HL-60 (cell line): Measurements from ENCODE around the gene GNAT1.
A peak's percentile ranks its signal among the peaks of the same experiment; 100 is the strongest.

Experiments used
- DNase-seq, 2 experiments: peaks; one replicate each; pipeline ENCODE4 v3.0.0-alpha.2; 2010 to 2020; ENCODE audit warnings: low read depth in 1 of 2, low spot score in 1 of 2
- H3K27ac ChIP-seq: fragments of 250-450 bp; sonication (Bioruptor Pico); replicated peaks from 2 replicates; pipeline ENCODE4 v1.5.1; 2020; ENCODE audit warnings: mild to moderate bottlenecking, moderate library complexity
- H3K27me3 ChIP-seq: fragments of 250-450 bp; sonication (Bioruptor Pico); 2 replicates; pipeline ENCODE4 v1.5.1; 2021; ENCODE audit warnings: mild to moderate bottlenecking, moderate library complexity; ENCODE audit not compliant: insufficient read depth, poor library complexity, severe bottlenecking
- H3K4me3 ChIP-seq: replicated peaks from 2 replicates; pipeline ENCODE4 v1.5.1; 2011; ENCODE audit warnings: mild to moderate bottlenecking, control low read depth, low read length; ENCODE audit not compliant: insufficient read depth
- GABPA ChIP-seq: IDR thresholded peaks from 2 replicates; pipeline ENCODE4 v1.6.1; 2012; ENCODE audit warnings: low read depth
- POLR2AphosphoS5 ChIP-seq: IDR thresholded peaks from 2 replicates; pipeline ENCODE4 v1.6.1; 2012; ENCODE audit warnings: low read depth
- SPI1 ChIP-seq: IDR thresholded peaks from 2 replicates; pipeline ENCODE4 v1.6.1; 2012; ENCODE audit warnings: low read depth, mild to moderate bottlenecking, borderline replicate concordance
- TF ChIP-seq, protein P1 (sequence below): IDR thresholded peaks from one replicate; pipeline ENCODE4 v1.5.1; 2011; ENCODE audit warnings: low read length, control low read depth, inconsistent platforms; ENCODE audit not compliant: insufficient read depth
- TF ChIP-seq, protein P2 (sequence below): IDR thresholded peaks from 2 replicates; pipeline ENCODE4 v1.6.1; 2012; ENCODE audit warnings: low read depth; ENCODE audit not compliant: insufficient replicate concordance

GNAT1 gene

DNA sequence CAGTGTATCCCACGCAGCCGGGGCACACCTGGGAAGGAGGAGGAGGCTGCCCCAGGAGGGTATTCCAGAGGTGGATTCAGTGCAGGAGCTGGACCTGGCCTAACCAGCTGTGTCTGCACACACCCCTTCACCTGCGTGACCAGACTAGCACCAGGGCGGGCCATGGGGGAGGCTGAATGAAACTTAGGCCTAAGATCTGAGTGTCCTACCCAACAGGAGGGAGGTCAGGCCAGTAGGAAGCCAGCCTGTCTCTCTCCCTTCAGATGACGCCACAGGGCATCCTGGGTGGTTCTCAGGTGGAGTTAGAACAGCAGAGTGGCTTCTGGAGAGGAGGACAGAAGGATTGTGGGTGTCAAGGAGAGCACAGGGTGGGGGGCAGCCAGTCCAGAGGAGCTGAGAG is 39.7 kb upstream of the GNAT1 start:
- Histone ChIP-seq H3K27ac (no peak overlapping the region), H3K4me3 (no peak overlapping the region), H3K27me3 (peaks cover 24% of the 10 kb centered on the region)
- TF ChIP-seq, protein P1, sequence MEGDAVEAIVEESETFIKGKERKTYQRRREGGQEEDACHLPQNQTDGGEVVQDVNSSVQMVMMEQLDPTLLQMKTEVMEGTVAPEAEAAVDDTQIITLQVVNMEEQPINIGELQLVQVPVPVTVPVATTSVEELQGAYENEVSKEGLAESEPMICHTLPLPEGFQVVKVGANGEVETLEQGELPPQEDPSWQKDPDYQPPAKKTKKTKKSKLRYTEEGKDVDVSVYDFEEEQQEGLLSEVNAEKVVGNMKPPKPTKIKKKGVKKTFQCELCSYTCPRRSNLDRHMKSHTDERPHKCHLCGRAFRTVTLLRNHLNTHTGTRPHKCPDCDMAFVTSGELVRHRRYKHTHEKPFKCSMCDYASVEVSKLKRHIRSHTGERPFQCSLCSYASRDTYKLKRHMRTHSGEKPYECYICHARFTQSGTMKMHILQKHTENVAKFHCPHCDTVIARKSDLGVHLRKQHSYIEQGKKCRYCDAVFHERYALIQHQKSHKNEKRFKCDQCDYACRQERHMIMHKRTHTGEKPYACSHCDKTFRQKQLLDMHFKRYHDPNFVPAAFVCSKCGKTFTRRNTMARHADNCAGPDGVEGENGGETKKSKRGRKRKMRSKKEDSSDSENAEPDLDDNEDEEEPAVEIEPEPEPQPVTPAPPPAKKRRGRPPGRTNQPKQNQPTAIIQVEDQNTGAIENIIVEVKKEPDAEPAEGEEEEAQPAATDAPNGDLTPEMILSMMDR: no peak
- TF ChIP-seq POLR2AphosphoS5 (no peak), GABPA (no peak), SPI1 (no peak)
- TF ChIP-seq, protein P2, sequence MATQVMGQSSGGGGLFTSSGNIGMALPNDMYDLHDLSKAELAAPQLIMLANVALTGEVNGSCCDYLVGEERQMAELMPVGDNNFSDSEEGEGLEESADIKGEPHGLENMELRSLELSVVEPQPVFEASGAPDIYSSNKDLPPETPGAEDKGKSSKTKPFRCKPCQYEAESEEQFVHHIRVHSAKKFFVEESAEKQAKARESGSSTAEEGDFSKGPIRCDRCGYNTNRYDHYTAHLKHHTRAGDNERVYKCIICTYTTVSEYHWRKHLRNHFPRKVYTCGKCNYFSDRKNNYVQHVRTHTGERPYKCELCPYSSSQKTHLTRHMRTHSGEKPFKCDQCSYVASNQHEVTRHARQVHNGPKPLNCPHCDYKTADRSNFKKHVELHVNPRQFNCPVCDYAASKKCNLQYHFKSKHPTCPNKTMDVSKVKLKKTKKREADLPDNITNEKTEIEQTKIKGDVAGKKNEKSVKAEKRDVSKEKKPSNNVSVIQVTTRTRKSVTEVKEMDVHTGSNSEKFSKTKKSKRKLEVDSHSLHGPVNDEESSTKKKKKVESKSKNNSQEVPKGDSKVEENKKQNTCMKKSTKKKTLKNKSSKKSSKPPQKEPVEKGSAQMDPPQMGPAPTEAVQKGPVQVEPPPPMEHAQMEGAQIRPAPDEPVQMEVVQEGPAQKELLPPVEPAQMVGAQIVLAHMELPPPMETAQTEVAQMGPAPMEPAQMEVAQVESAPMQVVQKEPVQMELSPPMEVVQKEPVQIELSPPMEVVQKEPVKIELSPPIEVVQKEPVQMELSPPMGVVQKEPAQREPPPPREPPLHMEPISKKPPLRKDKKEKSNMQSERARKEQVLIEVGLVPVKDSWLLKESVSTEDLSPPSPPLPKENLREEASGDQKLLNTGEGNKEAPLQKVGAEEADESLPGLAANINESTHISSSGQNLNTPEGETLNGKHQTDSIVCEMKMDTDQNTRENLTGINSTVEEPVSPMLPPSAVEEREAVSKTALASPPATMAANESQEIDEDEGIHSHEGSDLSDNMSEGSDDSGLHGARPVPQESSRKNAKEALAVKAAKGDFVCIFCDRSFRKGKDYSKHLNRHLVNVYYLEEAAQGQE: no peak
- no peak for DNase-seq

DNA sequence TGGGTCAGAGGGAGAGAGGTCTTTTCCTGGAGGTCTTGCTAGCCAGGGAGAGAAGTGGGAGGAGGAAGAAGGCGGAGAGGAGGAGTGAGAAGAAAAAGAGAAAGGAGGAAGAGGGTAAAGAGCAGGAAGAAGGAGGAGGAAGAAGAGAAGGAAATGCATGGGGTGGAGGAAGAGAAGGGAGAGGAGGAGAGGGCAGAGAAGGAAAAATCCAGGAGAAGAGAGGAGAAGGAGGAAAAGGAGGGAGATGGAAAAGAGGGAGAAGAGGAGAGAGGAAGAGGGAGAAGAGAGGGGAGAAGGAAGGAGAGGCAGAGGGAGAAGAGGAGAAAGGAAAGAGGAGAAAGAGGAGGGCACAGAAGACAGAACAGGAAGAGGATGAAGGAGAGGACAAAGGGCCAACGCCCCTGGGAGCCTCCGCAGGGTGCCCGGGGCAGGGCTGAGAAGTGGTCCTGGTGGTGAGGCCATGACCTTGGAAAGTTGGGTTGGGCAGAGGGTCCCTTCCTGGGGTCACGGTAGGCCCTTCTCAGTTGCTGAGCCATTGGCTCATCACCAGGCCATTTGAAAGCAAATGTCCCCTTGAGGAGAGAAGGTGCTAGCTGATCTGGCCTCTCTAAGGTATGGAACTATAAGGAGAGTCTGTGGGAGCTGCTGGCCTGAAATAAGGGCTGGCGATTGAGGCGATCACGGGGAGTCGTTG is 37.5 kb upstream of the GNAT1 start:
- Histone ChIP-seq H3K27ac (no peak overlapping the region), H3K4me3 (no peak overlapping the region), H3K27me3 (peaks cover 34% of the 10 kb centered on the region)
- no peak for DNase-seq
- TF ChIP-seq, protein P1: no peak
- TF ChIP-seq SPI1 (no peak), POLR2AphosphoS5 (no peak), GABPA (no peak)
- TF ChIP-seq, protein P2: no peak

DNA sequence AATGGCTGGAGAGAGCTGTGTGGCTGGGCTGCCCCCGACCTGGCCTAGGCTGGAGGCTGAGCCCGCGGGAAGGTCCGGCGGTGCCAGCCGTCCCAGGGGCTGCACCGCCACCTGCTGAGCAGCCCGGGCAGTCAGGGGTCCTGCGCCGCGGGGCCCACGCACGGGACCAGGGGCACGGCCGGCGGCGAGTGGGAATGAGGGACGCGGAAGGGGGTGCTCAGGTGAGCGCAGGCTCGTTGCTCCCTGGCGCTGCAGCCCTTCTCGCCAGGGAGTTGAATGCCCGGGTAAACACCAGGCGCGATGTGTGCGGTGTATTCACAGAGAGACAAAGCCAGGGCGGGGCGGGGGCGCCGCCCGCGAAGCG is 37.0 kb upstream of the GNAT1 start:
- H3K27me3 ChIP-seq: peaks cover 37% of the 10 kb centered on the region
- H3K4me3 ChIP-seq: peak overlapping the region; percentile 41
- no peak overlapping the region for H3K27ac ChIP-seq
- no peak for DNase-seq
- TF ChIP-seq, protein P2: no peak
- TF ChIP-seq, protein P1: no peak
- TF ChIP-seq SPI1: no peak
- no peak for TF ChIP-seq GABPA
- TF ChIP-seq POLR2AphosphoS5: no peak
